NCI-H2196 (cell line): Measurements from ENCODE around the gene DUS2.
"Not testable (repeated sequence)": the region's sequence is repeated elsewhere in the genome, so short reads cannot be mapped to it uniquely, and the experiment has no call there.

Experiments used
- DNase-seq: peaks from one replicate; lab custom pipeline; 2025; ENCODE audit not compliant: unreplicated experiment; lab: John Stamatoyannopoulos, UW

DUS2 gene

DNA sequence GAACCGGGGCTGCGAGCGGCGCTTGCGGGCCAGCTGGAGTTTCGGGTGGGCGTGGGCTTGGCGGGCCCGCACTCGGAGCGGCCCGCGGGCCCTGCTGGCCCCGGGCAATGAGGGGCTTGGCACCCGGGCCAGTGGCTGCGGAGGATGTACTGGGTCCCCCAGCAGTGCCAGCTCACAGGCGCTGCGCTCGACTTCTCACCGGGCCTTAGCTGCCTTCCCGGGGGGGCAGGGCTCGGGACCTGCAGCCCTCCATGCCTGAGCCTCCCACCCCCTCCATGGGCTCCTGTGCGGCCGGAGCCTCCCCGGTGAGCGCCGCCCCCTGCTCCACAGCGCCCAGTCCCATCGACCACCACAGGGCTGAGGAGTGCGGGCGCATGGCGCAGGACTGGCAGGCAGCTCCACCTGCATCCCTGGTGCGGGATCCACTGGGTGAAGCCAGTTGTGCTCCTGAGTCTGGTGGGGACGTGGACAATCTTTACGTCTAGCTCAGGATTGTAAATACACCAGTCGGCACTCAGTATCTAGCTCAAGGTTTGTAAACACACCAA is 24.8 kb upstream of the DUS2 start:
- DNase-seq, result not testable (repeated sequence)

DNA sequence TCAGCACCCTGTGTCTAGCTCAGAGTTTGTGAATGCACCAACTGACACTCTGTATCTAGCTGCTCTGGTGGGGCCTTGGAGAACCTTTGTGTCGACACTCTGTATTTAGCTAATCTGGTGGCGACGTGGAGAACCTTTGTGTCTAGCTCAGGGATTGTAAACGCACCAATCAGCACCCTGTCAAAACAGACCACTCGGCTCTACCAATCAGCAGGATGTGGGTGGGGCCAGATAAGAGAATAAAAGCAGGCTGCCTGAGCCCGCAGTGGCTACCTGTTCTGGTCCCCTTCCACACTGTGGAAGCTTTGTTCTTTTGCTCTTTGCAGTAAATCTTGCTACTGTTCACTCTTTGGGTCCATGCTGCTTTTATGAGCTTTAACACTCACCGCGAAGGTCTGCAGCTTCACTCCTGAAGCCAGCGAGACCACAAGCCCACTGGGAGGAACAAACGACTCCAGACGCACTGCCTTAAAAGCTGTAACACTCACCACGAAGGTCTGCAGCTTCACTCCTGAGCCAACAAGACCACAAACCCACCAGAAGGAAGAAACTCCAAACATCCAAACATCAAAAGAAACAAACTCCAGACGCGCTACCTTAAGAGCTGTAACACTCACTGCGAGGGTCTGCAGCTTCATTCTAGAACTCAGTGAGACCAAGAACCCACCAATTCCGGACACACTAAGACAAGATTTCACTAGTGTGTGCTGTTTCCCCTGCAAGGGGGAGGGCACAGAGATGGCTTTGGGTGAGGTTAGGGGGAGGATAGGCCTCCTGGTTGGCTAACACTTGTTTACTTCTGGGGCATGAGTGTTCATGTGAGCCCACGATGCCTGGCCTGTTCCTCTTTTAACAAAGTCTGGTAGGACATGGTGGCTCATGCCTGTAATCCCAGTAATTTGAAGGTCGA is 24.1 kb upstream of the DUS2 start, which contains the start of gene DPEP2:
Gene DPEP2 (minus strand): TSS at position 706 of the 910 bp plus-strand sequence. CDS start 6,272 bp downstream, outside the sequence.
- not testable (repeated sequence) for DNase-seq

DNA sequence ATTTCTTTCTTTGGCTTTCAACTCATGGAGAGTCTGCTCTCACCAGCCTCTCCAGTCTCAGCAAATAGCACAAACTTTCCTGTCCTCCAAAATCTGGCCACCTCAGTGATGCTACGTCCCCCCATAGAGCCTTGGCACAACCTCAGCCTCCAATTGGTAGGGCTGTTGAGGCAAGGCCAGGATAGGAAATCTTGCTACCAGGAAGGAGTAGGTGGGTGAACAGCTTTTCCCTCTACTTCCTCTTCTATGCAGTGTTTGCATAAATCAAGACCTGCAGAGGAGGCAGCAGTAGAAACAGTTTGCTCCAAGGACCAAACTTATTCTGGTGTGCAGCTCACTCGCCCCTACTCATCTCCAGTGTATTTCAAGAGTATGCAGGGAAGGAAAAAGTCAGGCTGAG is 23.1 kb upstream of the DUS2 start:
- DNase-seq, result no peak

DNA sequence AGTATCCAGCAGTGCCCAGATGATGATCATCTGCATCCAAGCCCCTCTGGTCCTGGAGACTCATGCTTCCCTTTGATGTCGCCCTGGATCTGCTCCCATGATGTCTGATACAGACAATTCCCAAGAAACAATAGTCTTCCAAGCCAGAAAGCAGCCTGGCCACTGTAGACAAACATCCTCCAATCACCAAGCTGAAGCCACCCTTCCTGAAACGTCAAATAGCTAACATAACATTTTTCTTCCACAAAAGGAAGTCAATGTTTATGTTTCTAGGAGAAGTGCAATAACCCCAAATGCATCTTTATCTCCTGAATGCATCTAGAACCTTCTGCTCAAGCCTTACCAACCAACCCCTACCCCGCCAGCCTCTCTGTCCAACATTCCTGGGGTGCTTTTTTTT is 22.6 kb upstream of the DUS2 start:
- DNase-seq, result no peak

DNA sequence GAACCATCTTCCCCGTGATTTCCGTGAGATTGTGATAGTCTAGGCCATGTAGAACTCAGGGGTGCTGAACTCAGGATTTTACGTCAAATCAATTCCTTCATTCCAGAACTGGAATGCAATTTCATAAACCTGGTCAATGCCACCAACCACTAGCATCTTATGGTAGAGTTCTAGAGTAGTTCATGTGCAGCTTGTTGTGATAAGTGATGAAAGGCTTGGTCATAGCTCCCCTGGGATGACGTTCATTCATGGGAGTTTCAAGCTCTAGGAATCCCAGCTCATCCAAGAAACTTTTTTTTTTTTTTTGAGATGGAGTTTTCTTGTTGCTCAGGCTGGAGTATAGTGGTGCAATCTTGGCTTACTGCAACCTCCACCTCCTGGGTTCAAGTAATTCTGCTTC is 20.1 kb upstream of the DUS2 start:
- no peak for DNase-seq

DNA sequence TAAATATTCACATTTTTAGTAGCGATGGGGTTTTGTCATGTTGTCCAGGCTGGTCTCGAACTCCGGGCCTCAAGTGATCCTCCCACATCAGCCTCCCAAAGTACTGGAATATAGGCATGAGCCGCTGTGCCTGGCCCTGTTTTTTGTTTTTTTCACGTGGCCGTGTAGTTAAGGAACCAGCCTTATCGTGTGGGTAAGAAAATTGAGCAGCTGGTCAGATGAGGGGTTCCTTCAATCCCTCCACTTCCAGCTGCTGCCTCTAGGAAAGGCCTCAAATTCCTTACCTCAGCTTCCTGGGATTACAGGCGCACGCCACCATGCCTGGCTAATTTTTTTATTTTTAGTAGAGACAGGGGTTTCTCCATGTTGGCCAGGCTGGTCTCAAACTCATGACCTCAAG is 17.9 kb upstream of the DUS2 start:
- DNase-seq, result no peak

DNA sequence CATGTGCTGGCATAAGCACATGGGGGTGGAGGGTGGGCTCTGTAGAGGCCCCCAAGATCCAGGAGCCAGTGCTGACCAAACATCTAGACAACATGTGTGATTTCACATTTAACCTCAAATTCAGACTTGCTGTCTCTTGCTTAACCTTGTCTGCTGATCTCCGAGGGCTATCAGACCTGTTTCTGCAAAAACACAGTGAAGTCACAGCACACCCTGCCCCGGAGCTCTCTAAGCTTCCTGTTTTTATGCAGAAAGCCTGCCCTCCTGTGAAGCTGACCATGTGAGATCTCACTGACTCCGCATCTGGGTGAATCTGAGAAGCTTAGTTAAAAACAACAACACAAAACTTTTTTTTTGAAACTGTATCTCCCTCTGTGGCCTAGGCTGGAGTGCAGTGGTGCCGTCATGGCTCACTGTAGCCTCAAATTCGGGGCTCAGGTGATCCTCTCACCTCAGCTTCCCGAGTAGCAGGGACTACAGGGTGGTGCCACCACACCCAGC is 17.2 kb upstream of the DUS2 start:
- no peak for DNase-seq

DNA sequence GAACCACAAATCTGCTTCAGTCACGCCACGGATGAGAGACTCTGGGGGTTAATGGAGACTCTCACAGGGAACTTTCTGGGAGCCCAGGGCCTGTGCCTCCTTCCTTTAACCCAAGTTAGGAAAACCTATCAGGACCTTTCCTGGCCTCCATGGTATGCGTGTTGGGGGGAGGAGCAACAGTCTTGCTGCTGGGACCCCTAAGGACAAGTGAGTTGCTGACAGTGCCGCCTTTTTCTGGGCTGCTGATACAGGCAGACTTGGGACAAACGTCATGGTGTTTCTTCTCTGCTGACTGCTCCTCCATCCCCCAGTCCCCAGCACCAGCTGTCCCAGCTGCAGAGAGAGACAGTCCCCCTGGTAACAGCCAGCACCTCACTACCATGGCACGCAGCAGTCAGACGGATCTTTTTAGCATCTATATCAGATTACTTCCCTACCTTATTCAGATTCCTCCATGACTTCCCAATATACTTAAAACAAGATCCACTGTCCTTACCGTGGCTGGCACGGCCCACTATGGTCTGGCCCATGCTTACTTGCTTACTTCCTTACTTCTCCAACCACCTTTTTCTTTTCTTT is 13.8 kb upstream of the DUS2 start:
- DNase-seq, result no peak

DNA sequence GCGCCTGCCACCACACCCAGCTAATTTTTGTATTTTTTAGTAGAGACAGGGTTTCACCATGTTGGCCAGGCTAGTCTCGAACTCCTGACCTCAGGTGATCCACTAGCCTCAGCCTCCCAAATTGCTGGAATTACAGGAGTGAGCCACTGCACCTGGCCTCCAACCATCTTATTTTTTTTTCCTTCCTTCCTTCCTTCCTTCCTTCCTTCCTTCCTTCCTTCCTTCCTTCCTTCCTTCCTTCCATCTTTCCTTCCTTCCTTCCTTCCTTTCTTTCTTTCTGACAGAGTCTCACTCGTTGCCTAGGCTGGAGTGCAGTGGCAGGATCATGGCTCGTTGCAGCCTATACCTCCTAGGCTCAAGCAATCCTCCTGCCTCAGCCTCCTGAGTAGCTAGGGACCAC is 13.2 kb upstream of the DUS2 start:
- DNase-seq, result not testable (repeated sequence)

DNA sequence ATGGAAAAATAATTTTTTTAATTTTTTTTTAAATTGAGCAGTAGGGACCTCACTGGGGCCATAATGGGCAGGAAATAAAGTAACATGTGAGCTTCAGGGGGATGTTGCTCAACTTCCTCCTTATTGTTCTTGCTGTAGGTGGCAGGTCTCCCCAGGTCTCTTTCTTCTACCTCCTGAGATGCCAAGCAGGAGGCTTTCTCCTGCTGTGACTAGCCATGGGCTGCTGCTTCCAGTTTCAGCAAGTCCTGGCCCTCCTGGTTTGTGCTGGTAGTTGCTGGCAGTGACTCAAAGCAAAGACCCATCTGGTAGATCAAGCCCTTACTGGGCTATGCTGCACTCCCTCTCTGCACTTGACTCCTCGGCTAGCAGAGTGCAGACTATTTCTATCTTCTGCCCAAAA is 9.6 kb upstream of the DUS2 start:
- DNase-seq, result no peak

DNA sequence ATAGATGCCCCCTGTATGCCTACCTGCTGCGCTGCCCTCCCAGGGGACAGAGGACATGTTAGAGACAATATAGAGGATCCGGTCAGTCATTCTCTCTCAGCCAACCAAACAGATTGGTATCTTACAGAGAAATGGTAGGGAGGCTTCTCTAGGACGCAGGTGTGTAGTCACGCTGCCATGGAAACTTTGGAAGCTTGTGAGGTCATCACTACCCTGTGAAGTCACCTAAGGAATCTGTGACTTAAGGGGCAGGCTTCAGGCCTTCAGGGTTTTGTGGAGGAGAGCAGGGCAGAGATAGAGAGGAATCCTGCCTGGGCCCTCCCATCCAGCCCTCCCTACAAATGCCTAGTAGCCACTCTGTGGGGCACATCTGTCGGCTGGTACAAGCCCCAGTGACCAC is 7.4 kb upstream of the DUS2 start, which contains the start of gene DPEP2NB:
Gene DPEP2NB (minus strand): TSS at position 231 of the 400 bp plus-strand sequence. CDS start 141 bp downstream, at position 90.
- no peak for DNase-seq

DNA sequence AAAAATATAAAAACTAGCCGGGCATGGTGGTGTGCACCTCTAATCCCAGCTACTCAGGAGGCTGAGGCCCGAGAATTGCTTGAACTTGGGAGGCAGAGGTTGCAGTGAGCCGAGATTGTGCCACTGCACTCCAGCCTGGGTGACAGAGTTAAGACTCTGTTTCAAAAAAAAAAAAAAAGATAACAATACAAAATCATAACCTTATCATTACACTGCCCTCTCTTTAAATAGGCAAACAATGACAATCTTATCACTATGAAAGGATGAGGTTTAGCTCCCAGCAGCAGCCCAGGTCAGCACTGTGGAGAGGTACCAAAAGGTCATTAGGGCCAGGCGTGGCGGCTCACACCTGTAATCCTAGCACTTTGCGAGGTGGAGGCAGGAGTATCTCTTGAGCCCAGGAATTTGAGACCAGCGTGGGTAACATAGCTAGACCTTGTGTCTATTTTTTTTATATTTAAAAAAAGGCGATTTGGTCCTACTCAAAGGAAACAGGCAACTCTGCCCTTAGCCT is 3.9 kb upstream of the DUS2 start:
- DNase-seq, result no peak

DNA sequence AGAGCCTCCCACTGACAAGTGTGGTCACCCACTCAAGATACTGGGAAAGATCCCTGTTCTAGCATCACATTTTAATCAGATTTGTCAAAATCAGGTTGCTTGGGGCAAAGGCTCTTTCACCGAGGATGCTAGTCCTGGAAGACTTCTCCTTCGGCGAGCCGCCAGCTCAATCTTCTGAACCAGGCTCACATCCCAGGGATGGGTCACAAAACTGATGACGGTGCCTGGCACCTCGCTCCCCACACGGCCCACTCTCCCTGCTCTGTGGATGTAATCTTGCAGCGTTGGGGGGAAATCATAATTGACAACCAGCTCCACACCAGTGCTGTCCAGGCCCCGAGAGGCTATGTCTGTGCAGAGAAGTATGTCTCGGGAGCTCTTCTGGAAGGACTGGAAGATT is 1.6 kb upstream of the DUS2 start:
- no peak for DNase-seq

DNA sequence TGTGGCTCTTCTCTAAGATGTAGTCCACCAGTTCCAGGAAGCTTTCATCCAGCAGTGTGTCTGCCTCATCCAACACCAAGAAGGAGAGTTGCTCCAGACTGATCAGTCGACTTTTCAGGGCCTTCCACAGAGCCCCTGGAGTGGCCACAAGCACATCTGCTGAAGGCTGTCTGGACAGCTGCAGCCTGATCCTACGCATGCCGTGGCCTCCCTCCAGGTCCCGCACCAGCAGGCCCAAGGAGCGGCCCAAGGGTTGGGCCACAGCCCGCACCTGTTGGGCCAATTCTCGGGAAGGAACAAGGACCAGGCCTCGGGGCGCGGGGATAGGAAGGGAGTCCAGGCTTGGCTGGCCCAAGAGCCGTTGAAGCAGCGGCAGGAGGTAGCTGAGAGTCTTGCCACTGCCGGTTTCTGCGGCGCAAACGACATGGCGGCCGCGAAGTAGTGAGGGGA is 781 bp upstream of the DUS2 start:
- DNase-seq, result no peak

DNA sequence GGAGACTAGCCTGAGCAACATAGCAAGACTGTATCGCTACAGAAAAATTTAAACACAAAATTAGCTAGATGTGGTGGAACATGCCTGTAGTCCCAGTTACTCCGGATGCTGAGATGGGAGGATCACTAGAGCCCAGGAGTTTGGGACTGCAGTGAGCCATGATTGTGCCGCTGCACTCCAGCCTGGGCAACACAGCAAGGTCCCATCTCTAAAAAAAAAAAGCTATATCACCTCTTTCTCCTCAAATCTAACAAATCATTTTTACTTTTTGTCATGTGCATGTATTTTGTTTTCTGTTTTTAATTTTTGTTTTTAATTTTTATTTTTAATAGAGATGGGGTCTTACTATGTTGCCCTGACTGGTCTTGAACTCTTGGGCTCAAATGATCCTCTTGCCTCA is 5.9 kb downstream of the DUS2 start:
- no peak for DNase-seq

DNA sequence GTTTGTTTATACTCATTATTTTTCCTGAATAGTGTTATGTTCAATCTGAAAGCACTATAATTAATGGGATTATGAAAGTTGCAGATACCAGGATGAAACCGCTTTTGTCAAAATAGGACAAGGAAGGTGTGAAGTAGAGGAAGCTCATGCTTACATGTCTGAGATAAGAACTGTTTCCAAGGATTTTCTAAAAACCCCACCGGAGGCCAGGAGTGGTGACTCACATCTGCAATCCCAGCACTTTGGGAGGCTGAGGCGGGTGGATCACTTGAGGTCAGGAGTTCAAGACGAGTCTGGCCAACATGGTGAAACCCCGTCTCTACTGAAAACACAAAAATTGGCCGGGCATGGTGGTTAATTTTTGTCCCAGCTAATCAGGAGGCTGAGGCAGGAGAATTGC is 7.0 kb downstream of the DUS2 start:
- not testable (repeated sequence) for DNase-seq

DNA sequence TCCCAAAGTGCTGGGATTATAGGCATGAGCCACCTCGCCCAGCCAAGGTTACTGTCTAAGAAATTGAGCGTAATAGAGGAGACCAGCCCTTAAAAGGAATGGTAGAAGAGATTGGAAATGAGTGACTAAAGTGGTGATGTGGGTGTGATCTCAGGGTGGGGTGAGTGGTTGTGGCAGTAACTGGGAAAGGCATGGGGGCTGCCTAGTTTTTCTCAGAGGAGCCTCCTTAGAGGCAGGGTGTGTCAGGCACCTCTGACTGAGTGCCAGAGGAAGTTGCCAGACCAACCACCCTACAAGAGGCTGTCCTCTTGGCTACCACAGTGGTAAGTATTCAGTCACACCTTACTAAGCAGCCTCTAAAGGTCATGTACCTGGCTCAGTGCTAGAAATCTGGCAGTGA is 8.9 kb downstream of the DUS2 start:
- no peak for DNase-seq

DNA sequence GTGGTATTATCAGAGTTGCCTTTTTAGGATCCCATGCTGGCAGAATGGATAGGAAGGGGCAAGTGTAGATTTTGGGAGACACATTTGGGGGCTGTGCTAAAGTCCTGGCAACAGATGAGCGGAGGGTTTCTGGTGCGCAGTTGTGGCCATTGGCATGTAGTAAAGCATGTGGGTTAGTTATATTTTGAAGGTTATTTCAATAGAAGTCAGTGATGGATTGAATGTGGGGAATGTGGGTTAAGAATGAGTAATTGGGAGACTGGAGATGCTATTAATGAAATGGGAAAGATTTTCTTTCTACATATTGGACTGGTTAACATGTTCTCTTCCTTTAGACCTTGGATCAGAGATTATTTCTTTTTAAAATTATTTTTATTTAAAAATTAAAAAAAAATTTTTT is 10.0 kb downstream of the DUS2 start:
- no peak for DNase-seq

DNA sequence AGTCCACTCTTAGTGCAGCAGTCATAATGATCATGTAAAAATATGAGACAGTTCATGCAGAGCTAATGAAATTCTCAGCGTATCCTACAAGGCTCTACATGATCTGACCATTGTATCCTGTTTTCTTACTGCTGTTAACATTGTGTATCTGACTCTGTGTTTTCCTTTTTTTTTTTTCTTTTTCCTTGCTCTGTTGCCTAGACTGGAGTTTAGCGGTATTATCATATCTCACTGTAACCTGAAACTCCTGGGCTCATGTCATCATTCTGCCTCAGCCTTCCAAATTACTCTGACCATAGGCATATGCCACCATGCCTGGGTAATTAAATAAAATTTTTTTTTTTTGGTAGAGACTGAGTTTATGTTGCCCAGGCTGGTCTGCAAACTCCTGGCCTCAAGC is 12.1 kb downstream of the DUS2 start:
- DNase-seq, result no peak

DNA sequence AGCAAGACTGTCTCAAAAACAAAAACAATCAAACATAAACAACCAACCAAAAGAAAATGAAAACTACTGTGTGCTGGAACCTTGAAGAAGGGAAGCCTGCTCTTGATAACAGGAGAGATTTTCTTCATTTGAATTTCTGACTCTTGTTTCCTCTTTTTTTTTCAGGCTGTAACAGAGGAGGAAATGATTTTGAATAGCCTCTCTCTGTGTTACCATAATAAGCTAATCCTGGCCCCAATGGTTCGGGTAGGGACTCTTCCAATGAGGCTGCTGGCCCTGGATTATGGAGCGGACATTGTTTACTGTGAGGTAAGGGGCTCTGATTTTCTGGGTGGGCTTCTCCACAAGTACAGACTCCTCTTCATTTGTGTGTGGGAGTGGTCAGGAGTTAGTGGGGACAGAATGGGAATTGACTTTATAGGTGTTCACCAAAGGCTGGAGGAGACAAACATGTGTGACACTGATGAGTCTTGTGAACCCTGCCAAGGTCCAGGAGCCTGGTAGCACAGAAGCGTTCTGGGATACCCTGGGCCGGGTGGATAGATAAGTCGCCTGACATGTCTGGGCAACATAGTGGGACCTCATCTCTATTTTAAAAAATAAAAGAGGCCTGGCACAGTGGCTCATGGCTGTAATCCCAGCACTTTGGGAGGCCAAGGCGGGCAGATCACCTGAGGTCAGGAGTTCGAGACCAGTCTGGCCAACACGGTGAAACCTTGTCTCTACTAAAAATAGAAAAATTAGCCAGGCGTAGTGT is 14.9 kb downstream of the DUS2 start:
- no peak for DNase-seq
